ENCODE measurements around the gene RPL14.

RPL14 gene

DNA sequence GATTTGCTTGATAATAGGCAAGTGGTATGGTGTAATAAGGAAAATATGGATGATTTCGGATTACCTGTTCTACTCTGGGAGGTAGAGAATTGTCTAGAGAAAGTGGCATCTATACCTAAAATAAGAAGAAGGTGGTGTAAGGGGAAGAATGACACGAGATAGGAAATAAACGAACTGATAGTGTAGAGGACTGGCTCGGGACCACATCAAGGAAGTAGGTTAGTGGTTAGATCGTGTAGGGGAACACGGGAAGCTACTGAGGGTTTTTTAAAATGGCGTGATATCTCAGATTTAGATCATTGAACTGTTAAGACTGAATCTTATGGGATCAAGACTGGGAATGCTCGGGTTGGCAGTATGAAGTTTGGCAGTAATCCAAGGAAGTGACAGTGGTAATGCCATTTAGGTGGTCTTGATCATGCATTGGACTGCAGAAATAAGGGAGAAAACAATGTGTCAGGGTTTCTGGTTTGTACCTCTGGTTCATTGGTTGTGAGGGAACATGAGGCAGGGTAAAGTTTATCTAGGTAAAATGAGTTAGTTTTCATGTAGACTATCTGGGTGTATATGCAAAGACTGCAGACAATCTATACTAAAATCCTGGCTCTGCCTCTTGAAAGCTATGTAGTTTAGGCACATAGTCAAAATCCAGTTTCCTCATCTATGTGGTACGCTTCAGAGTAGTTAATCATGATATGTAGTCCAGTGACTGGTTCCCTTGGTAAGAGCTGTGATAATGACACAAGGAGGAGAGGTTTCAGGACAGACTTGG lies 7.4 kb downstream of the RPL14 start:
- DNase-seq: no peak

DNA sequence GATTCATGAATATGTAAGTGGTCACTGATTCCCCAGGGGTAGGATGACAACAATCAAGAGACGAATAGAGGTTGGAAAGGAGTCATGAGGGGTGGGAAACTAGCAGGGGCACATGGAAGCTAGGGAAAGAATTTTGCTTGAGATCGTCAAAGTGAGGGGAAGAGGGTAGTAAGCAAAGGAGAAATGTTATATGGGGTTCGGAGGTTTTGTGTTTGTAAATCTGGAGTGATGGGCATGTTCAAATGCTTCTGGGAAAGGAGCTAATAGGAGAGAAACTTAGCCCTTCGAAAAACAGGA lies 7.9 kb downstream of the RPL14 start:
- DNase-seq: no peak

DNA sequence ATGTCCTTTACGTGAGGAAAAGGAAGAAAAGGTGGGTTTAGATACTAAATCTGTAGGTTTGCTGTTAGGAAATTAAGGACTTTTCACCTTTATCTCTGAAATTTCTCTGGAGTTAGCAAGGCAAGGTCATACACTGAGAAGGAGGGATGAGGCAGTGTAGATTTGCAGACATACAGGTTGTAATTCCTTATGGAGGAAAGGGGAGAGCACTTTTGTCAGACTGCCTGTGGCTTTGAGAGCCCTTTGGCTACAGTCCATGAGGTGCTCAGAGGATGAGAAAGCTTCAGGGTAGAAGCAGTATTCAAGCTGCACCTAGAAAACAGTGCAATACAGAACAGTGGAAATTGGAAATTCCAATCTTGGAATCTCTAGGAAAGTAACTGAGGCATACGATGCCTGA lies 8.3 kb downstream of the RPL14 start:
- no peak for DNase-seq

DNA sequence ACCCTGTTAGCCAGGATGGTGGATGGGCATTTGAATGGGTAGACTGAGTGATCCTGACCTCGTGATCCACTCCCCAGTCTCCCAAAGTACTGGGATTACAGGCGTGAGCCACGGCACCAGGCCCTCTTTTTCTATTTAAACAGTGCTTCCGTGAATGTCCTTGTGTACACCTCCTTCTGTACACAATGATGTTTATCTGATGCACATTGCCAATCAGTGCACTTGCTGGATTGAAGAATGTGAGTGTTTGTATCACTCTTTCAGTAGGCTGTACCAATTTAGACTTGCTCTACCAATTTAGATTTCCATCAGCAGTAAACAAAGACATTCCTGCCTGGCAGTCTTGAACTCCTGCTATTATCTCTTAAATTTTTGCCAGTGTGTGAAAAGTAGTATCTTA lies 10.9 kb downstream of the RPL14 start:
- DNase-seq: no peak

DNA sequence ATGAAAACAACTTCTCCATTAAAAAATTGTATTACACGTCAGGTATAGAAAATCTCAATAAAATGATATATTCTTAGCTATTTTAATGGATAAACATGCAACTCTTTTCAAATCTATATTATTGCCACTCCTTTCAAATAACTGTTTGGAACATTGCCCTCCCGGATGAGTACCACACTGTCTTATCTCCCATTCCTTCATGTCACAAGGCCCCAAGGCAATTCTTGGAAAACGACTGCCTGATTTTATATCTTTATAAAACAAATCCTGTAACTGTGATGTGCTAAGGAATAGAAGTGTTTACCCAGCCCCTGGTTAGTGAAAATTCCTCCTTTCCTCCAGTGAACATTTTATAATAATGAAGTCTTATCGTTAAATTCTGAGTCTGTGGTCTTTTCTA lies 13.6 kb downstream of the RPL14 start:
- DNase-seq: no peak

DNA sequence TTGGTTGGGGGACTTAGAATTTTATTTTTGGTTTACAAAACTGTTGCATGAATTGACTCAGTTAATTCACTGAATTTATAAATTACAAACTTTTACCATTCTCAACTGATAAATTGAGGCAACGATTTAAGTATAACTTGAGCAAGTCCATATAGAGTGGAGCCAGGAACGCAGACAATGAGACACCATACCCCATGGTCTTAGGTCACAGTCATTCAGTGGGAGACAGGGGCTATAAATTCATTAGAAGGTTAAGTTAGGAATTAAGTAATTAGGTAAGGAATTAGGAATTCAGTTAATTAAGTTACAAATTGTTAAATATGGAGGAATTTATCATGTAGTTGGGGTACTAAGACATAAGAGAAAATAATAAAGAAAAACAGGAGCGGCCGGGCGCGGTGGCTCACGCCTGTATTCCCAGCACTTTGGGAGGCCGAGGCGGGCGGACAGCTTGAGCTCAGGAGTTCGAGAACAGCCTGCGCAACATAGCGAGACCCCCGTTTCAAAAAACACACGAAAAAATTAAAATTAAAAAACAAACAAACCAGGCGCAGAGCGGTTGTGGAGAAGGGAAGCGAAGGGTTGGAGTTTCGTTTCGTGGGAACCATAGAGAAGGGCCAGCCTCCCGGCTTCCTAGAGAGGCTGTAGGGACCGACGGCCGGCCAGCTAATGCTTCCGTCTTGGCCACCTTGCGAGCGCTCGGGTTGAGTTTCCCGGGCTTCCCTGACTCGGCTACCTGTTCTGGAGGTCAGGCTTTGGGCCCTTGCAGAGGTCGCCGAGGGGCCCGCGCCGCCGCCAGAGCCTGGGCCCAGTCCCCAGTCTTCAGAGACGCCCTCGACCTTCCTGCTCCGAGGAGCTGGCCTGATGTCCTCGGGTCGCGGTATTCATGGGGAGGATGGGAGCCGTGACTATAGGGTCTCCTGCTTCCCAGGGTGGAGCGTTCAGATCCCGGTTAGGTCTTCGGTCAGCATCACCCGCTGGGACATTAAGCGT lies 19.6 kb downstream of the RPL14 start, which contains the start of gene ZNF619:
Gene ZNF619 (plus strand): TSS at position 645 of the 993 bp plus-strand sequence. CDS start 858 bp downstream, outside the sequence.
- DNase-seq: peak; percentile 52

DNA sequence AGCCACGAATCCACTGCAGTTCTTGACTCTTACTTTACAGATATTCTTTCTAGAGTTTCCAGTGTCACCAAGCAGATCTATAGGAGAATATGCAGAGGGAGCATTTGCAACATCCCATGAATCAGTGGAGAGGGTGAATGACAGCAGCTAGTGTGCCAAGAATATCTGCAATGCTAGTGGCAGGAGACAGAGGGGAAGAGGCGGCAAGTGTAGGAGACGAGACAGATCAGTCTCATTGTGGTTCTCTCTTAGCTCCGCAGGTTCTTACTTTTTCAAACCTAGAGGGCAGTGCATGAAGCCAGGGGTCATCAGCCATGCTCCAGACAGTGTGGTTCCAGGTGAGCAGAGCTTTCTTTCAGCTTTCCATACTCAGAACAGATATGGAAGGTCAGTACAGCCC lies 20.5 kb downstream of the RPL14 start:
- no peak for DNase-seq

DNA sequence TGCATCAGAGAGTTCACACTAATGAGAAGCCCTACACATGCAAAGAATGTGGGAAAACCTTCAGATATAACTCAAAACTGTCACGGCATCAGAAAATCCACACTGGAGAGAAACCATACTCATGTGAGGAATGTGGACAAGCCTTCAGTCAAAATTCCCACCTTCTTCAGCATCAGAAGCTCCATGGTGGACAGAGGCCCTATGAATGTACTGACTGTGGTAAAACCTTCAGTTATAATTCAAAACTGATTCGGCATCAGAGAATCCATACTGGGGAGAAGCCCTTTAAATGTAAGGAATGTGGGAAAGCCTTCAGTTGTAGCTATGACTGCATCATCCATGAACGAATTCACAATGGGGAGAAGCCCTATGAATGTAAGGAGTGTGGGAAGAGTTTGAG lies 30.0 kb downstream of the RPL14 start:
- DNase-seq: no peak

DNA sequence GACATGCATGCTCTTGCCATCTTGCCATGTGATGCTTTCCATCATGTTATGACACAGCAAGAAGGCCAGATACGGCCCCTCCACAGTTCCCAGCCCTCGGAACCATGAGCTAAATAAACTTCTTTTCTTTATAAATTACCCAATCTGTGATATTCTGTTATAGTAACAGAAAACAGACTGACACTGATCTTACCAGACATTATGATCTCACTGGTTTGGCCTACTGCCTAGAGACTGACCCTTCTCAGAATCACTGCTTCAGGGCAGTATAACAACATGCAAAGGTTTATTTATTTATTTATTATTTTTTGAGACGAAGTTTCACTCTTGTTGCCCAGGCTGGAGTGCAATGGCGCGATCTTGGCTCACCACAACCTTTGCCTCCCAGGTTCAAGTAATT lies 33.8 kb downstream of the RPL14 start:
- no peak for DNase-seq

DNA sequence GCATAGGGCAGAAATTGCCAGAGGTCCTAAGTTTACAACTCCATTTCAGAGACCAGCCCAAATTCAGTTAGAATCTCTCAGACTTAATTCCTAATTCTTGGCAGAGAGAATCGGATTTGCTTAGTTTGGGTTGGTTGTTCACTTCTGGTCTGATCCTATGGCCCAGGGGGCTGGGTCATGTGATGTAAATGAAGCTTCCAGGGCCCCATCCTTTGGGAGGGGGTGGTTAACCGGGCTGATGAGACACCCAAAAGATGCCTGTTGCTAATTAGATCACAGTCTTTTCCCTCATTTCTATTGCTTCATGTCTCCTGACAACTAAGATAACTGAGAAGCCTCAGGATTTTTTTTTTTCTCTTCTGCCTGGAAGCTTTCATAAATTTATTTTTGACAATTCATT lies 37.6 kb downstream of the RPL14 start:
- DNase-seq: no peak

DNA sequence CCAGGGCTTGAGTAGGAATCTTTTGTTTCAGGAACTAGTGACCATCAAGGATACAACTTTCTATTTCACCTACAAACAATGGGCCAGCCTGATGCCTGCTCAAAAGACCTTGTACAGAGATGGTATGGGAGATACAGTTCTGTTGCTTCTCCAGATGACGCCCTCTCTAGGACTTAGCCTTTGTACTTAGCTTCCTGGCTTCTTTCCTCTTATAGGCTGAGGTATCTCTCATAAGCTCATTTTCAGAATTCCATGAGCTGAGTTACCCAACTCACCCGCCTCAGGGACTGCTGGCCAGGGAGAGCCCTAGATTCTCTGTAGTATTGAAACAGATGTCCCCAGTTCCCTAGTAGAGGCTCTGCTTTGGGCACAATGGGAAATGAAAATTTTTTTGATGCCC lies 40.1 kb downstream of the RPL14 start:
- no peak for DNase-seq

DNA sequence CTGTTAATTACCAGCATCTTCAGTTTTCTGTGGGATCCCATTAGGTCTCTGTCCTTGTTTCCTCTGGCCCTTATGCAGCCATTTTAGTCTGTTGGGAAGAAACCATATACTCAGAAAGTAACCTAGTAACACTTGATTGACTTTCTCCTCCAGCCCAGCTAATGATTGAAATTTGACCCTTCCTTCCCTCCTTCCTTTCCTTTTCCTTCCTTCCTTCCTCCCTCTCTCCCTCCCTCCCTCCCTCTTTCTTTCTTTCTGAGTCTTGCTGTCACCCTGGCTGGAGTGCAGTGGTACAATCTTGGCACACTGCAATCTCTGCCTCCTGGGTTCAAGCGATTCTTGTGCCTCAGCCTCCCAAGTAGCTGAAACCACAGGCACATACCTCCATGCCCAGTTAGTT lies 42.8 kb downstream of the RPL14 start:
- no peak for DNase-seq

DNA sequence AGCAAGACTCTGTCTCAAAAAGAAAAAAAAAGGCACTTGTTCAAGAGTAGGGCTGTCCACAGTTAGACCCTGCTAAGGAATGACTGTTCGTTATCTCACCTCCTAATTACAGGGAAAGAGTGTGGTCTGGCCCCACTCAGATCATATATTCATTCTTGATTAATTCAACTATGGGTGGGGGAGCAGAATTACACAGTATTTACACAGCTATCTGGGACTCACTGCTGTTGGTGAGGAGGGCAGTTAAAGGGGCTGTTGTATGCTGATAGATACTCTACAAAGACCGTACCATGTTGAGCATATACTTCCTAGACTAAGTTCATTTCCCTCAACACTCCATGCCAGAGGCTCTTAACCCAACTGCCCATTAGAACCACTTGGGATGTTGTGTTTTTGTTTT lies 44.9 kb downstream of the RPL14 start:
- no peak for DNase-seq

DNA sequence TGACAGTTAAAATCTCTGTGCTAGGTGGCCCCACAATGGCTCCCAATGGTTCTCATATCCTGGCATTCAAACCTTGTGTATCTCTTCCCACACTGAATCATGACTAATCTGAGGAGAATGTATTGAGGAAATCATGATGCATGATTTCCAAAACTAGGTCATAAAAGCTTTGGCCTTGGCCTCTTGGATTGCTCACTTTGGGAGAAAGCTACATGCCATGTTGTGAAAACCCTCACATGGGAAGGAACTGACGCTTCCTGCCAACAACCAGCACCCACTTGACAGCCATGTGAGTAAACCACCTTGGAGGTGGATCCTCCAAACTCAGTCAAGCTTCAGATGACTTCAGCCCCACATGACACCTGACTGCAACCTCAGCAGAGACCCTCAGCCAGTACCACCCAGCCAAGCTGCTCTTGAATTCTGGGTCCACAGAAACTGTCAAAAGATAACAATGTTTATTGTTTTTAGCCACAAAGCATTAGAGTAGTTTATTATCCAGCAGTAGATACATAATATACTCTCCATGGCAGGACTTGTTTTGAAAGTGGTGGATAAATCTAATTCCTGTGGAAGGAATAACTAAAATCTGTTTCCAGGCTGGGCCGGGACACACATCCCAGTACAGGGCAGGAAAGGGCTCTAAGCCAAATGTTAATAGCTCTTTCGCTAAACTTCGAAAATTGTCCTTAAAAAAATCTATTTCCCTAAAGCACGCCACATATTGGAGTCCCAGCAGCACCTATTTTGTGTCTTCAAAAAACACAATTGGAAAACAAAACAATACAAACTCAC lies 47.7 kb downstream of the RPL14 start:
- DNase-seq: no peak

DNA sequence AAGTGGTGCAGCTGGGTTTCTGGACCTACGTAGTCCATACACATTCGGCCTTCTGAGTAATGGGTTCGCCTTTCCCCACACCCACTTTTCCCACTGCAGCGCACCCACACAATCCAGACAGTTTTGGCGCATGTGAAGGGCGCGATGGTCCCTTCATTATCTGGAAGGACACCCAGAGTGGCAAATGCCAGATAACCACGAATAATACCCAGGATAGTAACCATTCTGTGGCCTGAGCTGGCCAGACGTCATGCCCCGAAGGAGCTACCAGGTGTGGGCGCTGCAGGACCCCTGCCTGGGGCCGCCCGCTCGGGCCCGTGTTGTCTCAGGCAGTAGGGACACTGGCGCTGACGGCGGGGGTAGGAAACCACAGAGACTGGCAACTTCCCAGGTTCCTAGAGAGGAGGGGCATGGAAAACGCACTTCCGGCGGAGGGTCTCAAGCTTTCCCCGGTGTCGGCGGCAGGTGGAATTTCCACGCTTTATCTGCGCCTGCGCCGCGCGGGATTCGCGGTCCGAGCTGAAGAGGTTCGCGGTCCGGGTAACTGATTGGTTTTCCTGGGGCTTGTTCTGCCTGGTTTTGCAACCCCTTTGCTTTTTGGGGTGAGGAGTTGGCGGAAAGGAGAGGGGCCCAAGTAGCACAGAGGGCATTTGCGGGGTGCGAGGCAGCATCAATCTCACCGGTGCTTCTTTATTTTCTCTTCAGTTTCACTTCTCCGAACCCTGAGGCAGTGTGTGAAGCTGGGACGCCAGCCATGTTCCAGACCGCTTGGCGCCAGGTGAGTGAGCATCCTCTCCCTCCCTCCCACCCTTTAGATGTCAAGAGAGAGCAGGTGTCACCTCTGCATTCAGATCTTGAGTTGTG lies 48.7 kb downstream of the RPL14 start, which contains the start of gene ZNF620:
Gene ZNF620 (plus strand): TSS at position 441 of the 864 bp plus-strand sequence. CDS start 314 bp downstream, at position 755.
- DNase-seq: peak; percentile 42

DNA sequence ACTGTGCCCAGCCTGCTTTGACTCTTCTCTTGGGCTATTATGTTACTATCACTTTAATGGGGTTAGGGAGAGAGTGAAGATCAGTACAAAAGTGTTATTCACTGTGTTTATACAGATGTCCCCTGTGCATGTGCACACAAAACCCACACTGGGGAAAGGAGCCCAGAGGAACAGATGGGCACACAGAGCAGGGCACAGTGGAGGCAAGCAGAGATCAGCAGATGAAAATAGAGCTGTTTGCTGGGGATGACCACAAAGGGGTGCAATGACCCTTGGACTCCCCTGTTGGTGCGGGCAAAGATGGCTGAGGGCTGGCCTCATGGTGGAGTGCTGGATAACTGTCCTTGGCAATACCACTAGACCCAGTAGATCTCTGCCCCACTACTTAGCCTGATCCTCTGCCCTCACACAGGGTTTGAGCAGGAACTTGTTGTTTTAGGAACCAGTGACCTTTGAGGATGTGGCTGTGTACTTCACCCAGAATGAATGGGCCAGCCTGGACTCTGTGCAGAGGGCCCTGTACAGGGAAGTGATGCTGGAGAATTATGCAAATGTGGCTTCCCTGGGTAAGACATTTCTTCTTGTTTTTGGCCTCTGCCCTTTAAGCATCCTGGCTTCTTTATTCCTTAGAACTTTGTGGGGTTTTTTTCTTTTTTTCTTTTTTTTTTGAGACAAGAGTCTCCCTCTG lies 54.0 kb downstream of the RPL14 start:
- DNase-seq: no peak

DNA sequence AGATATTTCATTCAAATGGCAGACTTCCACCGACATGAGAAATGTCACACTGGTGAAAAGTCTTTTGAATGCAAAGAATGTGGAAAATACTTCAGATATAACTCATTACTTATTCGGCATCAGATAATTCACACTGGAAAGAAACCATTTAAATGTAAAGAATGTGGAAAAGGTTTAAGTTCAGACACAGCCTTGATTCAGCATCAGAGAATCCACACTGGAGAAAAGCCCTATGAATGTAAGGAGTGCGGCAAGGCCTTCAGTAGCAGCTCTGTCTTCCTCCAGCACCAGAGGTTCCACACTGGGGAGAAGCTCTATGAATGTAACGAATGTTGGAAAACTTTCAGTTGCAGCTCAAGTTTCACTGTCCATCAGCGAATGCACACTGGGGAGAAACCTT lies 59.1 kb downstream of the RPL14 start:
- no peak for DNase-seq

DNA sequence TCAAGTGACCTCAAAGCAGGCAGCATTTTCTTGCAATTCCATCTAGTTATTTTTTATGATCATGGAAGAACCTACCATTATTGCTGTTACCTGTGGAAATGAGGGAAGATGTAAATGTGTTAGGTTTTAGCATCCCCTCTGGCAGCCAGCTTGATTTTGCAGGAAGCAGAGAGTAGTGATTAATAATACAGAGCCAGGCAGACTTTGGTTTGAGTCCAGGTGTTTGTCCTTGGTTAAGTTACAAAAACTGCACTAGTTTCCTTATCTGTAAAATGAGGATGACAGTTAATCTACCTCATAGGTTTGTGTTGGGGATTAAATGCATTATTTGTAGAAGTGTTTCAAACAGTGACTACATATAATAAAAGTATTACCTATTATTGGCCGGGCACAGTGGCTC lies 60.9 kb downstream of the RPL14 start:
- no peak for DNase-seq

All from activated naive CD4-positive, alpha-beta T cell treated with Interleukin-2 at 50 U/mL for 16 hours (primary cell).